Body of pancreas (tissue), 4 donors: ENCODE data around the gene ZNF334. TPM values are rescaled to one million over a fixed set of nuclear protein-coding genes. Genes with fewer than 3 reads are reported as not detected.

Experiments
- ATAC-seq: fragments of 150-250 bp; one replicate; pipeline ENCODE4 v1.9.1; 2016
- DNase-seq, 4 donors: peaks; one replicate each; pipeline ENCODE4 v3.0.0-alpha.2; 2019
- H3K27ac ChIP-seq, 4 donors: fragments of 200-600 bp; sonication (generic); 1 replicate in 3 of 4; 2 replicates in 1 of 4; pipeline versions ENCODE4 v1.5.1 to v1.6.1; 2016 to 2019; ENCODE audit warnings: mild to moderate bottlenecking in 1 of 4, mixed read lengths in 1 of 4, moderate library complexity in 1 of 4
- H3K27me3 ChIP-seq, 2 donors: fragments of 200-600 bp; sonication (generic); one replicate each; pipeline ENCODE4 v1.6.0; 2016; ENCODE audit warnings: mild to moderate bottlenecking in 1 of 2
- H3K36me3 ChIP-seq, 2 donors: fragments of 200-600 bp; sonication (generic); replicated peaks in 1 of 2; 2 replicates each; pipeline ENCODE4 v1.5.1; 2016; ENCODE audit warnings: low read depth in 2 of 2; ENCODE audit not compliant: insufficient read depth in 1 of 2
- H3K4me1 ChIP-seq: fragments of 200-600 bp; sonication (generic); one replicate; pipeline ENCODE4 v1.6.0; 2016
- H3K4me3 ChIP-seq, 2 donors: fragments of 200-600 bp; sonication (generic); 1 replicate in 1 of 2; 2 replicates in 1 of 2; pipeline ENCODE4 v1.5.1; 2016 to 2019
- H3K9me3 ChIP-seq, 3 donors: fragments of 200-600 bp; sonication (generic); 1 replicate in 2 of 3; 2 replicates in 1 of 3; pipeline ENCODE4 v1.5.1; 2016
- POLR2A ChIP-seq, 3 donors: fragments of 450-650 bp; IDR thresholded peaks; one replicate each; pipeline ENCODE4 v1.6.1; 2016; ENCODE audit warnings: antibody characterized with exemption in 3 of 3, mild to moderate bottlenecking in 2 of 3
- WGBS, 2 donors: methylation state at CpG; one replicate each; pipeline ENCODE4 v1.1.5; 2017; 5-methylcytosine and 5-hydroxymethylcytosine counted together
- intact Hi-C: fragments of 100-400 bp; cut with DNase I; formaldehyde crosslinking; loops from one replicate; pipeline ENCODE4 v1.15.1; 2023
- total RNA-seq, 2 donors: library from RNA; depleted of rRNA; stranded (reverse); fragments of >200 nt; gene quantifications; one replicate each; pipeline ENCODE4 v1.1.0, GENCODE V29; 2016
- TF ChIP-seq, protein P1 (sequence below), 7 experiments: fragments of 450-650 bp in 4 of 7; fragments of 200-600 bp in 3 of 7; sonication (generic) in 3 of 7; IDR thresholded peaks; one replicate each; pipeline ENCODE4 v1.5.1; 2016 to 2019; ENCODE audit warnings: antibody characterized with exemption in 7 of 7

The ZNF334 gene
- total RNA-seq, 2 donors from 2014 or later: 11.2 to 13.8 TPM

- WGBS, 2 donors: 37 to 38% methylated on average over 2 of the region's 2 CpGs
- TF ChIP-seq, protein P1, sequence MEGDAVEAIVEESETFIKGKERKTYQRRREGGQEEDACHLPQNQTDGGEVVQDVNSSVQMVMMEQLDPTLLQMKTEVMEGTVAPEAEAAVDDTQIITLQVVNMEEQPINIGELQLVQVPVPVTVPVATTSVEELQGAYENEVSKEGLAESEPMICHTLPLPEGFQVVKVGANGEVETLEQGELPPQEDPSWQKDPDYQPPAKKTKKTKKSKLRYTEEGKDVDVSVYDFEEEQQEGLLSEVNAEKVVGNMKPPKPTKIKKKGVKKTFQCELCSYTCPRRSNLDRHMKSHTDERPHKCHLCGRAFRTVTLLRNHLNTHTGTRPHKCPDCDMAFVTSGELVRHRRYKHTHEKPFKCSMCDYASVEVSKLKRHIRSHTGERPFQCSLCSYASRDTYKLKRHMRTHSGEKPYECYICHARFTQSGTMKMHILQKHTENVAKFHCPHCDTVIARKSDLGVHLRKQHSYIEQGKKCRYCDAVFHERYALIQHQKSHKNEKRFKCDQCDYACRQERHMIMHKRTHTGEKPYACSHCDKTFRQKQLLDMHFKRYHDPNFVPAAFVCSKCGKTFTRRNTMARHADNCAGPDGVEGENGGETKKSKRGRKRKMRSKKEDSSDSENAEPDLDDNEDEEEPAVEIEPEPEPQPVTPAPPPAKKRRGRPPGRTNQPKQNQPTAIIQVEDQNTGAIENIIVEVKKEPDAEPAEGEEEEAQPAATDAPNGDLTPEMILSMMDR (IDR thresholded peaks at IDR 0.05): no peak
- TF ChIP-seq POLR2A (IDR thresholded peaks at IDR 0.05): no peak
- no peak overlapping the region for H3K4me3 ChIP-seq
- DNase-seq: no peak
- intact Hi-C loops: no loop called here
- H3K27me3 ChIP-seq: no peaks in the 10 kb centered on the region
- H3K36me3 ChIP-seq: no peaks in the 10 kb centered on the region
- no peak for ATAC-seq
- no peak overlapping the region for H3K27ac ChIP-seq
- no peaks in the 10 kb centered on the region for H3K4me1 ChIP-seq
- no peaks in the 10 kb centered on the region for H3K9me3 ChIP-seq
These were observed 25.7 kb downstream of the ZNF334 start for GRCh38 chr20:46487628-46488027.

DNA sequence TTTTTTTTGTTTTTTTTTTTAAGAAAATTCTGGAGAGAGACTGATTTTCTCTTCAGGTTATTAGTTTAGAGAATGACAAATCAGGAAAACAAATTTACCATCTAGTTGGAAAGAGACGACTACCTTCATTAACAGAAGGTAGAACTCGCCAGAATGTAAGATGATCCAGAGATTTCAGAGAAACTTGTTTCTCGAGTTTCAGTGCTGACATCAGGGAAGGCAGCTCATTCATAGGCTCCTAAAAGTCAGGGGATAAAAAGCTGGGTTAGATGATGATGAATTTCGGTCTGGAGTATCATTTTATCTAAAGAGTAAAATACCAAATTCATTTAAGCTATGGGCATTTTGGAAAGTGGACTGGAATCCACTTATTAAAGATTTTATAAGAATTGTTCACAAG, 27.9 kb downstream of the ZNF334 start:
- ATAC-seq (no peak), DNase-seq (no peak)
- 24 to 27% methylated on average over 4 of the region's 4 CpGs for WGBS, 2 donors
- Histone ChIP-seq H3K9me3 (no peaks in the 10 kb centered on the region), H3K36me3 (no peaks in the 10 kb centered on the region), H3K4me3 (no peak overlapping the region), H3K4me1 (no peaks in the 10 kb centered on the region), H3K27me3 (no peaks in the 10 kb centered on the region), H3K27ac (no peak overlapping the region)
- intact Hi-C loops: no loop called here
- TF ChIP-seq, protein P1 (IDR thresholded peaks at IDR 0.05): no peak
- no peak for TF ChIP-seq POLR2A (IDR thresholded peaks at IDR 0.05)

DNA sequence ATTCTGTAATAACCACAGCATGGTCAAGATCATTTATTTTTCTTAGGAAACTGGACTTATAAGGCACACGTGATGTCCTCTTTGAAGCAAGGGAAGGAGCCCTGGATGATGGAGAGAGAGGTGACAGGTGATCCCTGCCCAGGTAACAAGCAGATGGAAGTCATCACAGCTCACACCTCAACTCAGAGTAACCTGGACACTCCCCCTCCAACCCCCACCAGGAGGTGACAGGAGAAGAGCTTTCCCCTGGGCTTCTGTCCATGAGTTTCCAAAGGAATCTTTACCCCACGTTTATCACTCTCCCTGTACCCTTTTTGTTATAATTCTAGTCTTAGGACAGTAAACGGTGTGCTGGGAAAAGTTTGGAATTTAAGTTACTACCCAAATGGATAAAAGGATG, 28.4 kb downstream of the ZNF334 start:
- no peak for DNase-seq
- 53 to 58% methylated on average over 3 of the region's 3 CpGs for WGBS, 2 donors
- no peaks in the 10 kb centered on the region for H3K9me3 ChIP-seq
- no peaks in the 10 kb centered on the region for H3K36me3 ChIP-seq
- H3K4me3 ChIP-seq: no peak overlapping the region
- ATAC-seq: no peak
- H3K27ac ChIP-seq: no peak overlapping the region
- TF ChIP-seq, protein P1 (IDR thresholded peaks at IDR 0.05): no peak
- TF ChIP-seq POLR2A (IDR thresholded peaks at IDR 0.05): no peak
- no peaks in the 10 kb centered on the region for H3K27me3 ChIP-seq
- H3K4me1 ChIP-seq: no peaks in the 10 kb centered on the region
- intact Hi-C loops: no loop called here

DNA sequence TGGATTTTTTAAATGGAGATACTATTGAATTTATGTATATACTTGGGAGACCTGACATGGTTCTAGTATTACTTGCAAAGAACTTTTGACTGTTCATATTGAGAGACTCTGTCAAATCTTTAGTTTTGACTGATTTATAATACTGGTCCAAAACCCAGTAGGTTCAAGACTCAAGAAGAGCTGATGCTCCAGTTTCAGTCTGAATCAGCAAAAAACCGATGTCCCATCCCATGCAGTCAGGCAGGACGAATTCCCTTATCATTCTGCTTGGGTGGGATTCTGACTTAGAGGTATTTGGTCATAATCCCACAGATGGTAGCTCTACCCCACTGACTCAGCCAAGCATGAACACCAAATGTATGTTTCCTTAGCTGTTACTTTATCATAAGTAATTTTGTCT, 29.5 kb downstream of the ZNF334 start:
- H3K27ac ChIP-seq: no peak overlapping the region
- WGBS, 2 donors: 78 to 87% methylated on average over 2 of the region's 2 CpGs
- TF ChIP-seq, protein P1 (IDR thresholded peaks at IDR 0.05): no peak
- no peak for TF ChIP-seq POLR2A (IDR thresholded peaks at IDR 0.05)

DNA sequence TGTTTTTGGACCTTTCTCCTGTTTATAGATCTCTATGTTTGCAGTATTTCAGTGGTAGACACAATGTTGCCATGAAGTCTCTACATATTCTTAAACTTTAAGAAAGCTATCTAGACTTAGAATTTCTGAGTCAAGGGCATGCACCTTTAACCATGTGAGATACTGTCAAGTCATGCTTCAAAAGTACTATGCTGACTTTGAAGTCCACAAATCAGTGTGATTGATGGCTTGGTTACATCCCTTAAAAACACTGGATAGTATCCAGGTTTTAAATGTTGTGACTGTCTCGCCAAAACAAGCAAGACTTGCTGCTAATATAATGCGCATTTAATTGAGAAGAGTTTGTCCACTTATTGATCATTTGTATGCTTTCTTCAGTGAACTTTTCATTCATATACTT, 30.5 kb downstream of the ZNF334 start:
- Histone ChIP-seq H3K27me3 (no peaks in the 10 kb centered on the region), H3K9me3 (no peaks in the 10 kb centered on the region), H3K4me3 (no peak overlapping the region), H3K4me1 (no peaks in the 10 kb centered on the region), H3K36me3 (no peaks in the 10 kb centered on the region), H3K27ac (no peak overlapping the region)
- intact Hi-C loops: no loop called here
- WGBS, 2 donors: 63 to 74% methylated on average over 2 of the region's 2 CpGs
- ATAC-seq: no peak
- no peak for DNase-seq
- TF ChIP-seq, protein P1 (IDR thresholded peaks at IDR 0.05): no peak
- TF ChIP-seq POLR2A (IDR thresholded peaks at IDR 0.05): no peak

More for the DNA sequence above, 29.5 kb downstream of the ZNF334 start:
- DNase-seq (no peak), ATAC-seq (no peak)
- intact Hi-C loops: no loop called here
- Histone ChIP-seq H3K4me1 (no peaks in the 10 kb centered on the region), H3K27me3 (no peaks in the 10 kb centered on the region), H3K36me3 (no peaks in the 10 kb centered on the region), H3K4me3 (no peak overlapping the region), H3K9me3 (no peaks in the 10 kb centered on the region)
